GM12801 (cell line): ENCODE data around the gene RERE.

Source experiments
- CTCF ChIP-seq: IDR thresholded peaks from one replicate; pipeline ENCODE4 v1.5.1; 2011; ENCODE audit warnings: control low read depth; ENCODE audit not compliant: insufficient read length; ENCODE audit errors: extremely low read depth

Gene RERE

DNA sequence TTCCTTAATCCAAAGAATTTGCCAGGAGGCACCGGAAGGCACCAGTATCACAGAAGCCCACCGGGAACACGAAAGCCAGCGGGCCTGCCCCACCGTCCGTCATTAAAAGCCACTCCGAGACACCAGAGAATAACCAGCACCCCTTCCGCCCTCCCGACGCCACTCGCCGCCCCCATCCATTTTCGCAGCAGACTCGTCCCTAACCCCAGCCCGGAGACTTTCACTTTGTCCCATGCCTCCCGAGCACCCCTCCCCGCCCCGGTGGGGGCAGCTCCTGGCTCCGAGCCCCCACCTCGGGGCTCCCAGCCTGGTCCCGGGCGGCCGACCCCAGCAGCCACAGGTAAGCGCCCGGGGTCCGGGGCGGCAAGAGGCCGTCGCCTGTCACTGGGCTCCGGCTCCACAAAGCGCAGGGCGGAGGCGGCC is 394.2 kb downstream of the RERE start:
- no peak for TF ChIP-seq CTCF

GRCh38 chr1:8422510-8423268 is 394.8 kb downstream of the RERE start:
- no peak for TF ChIP-seq CTCF

DNA sequence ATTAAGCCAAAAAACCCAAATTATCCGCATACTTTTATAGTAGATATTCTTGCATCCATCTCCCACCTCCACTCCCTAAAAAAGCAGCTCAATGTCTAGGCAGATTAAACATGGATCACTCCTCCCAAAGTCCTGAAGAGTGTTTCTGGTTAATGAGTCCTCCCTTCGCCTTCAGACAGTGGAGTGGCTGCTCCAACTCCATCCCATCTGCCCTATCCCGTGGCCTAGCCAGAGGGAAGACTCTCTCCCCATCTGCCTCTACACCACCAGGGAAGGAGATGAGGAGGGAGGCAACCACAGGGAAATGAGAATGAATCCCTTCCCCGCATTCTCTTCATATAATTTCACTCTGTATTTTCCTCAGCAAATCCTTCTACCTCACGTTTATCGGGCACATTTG is 395.7 kb downstream of the RERE start:
- TF ChIP-seq CTCF = no peak

GRCh38 chr1:8420318-8420717 is 397.1 kb downstream of the RERE start:
- TF ChIP-seq CTCF = no peak

DNA sequence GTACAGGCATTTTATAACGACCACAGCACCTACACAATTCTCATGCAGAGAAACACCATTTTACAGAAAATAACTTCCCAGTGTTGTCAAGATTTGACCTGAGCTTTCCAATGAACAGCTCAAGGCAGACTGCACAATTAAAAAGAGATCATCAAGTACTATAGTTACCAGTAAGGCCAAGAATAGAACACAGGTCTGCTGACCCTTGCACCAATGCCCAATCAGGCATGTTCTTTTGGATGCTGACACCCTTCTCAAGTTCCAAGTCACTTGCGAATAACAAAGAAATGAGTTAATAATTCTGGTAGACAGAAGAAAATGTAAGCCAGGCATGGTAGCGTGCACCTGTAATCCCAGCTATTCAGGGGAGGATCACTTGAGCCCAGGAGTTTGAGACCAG is 397.6 kb downstream of the RERE start:
- no peak for TF ChIP-seq CTCF

- TF ChIP-seq CTCF = no peak
Observed at GRCh38 chr1:8419172-8419571, 398.3 kb downstream of the RERE start.

DNA sequence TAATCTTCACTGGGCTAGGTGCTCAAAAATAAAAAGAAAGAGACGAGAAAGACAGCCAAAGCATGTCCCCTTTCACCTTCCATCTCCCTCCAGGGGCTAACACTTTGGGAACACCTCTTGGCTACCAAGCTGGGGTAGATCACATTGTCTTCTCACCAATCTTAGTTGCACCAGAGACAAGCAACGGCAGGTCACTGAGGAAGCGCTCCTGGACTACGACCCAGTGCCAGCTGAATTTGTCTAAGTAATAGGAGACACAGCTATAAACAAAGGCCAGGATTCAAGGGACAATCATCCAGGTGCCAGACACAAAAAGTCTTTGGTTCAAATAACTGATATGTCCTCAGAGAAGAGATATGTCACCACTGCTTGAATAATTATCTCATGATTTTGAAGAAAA is 399.1 kb downstream of the RERE start:
- TF ChIP-seq CTCF = no peak
